Glomerular visceral epithelial cell (primary cell): Measurements from ENCODE around the gene TMEM89.

Experiments
- DNase-seq: peaks from one replicate; pipeline ENCODE4 v3.0.0-alpha.2; 2016; ENCODE audit errors: extremely low spot score

TMEM89 gene

DNA sequence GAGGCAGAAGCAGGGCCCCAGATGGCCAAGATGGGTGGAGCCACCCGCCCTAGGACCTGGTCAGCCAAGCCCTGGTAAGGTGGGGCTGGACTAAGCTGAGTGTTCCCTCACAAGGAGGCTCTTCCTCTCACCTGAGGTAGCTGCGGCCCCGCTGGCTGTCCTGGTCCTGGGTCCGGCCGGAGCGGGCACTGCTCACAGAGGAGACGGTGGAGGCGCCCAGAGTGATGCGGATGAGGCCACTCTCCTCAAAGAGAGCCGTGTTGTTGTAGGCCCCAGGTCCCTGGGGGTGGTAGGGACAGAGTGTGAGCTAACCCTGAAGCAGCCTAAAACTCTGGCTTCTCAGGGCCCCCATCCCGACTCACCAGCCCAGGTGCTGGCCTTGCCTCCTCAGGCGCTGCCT is 21.0 kb upstream of the TMEM89 start:
- DNase-seq = no peak

DNA sequence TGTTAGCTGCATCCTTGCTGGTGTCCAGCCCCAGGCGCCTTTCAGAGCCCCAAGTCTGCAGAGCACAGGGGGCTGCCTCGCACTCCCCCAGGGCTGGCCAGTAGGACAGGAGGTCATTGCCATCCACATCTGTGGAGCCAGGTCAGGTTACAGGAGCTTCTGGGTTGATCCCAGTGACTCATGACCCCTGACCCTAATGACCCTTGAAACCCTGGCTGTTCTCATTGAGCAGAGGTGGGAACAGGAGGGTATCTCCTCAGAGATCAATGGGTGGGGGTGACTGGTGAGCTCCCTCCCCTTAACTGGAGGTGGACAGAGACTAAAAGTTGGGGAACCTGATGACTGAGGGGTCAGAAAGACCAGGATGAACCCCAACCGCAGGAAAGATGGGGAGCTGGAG is 19.8 kb upstream of the TMEM89 start:
- DNase-seq = no peak

GRCh38 chr3:48639944-48640606 is 18.5 kb upstream of the TMEM89 start:
- DNase-seq = no peak

GRCh38 chr3:48637305-48637704 is 15.7 kb upstream of the TMEM89 start:
- no peak for DNase-seq

DNA sequence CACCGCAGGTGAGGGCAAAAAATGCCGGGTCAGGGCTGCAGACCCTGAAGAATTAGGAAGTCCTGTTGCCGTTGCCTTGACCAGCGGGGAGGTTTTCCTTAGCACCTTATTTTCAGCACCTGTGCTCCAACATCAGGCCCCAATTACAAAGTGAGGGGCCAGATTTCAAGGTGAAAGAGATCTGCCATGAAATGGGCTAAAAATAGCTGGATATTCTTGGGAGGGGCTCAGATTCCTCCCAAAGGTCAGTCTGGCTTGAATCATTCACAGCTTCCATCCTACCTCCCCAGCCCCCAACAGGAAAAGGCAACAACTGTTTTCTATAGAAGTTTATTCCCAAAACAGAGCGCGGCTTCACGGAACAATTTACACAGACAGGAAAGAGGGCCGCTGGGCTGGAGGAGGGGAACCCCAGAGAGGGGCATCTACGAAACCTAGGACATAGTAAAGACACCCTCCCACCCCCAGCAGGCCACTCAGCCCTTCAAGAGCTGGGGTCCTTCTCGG is 14.6 kb upstream of the TMEM89 start:
- no peak for DNase-seq

- peak; percentile 95 for DNase-seq
Measured at GRCh38 chr3:48635222-48636021, 13.9 kb upstream of the TMEM89 start, which contains the start of gene SLC26A6. Gene SLC26A6 (minus strand): TSS chr3:48635461. CDS start chr3:48635393, 68 bp downstream.

- peak; percentile 67 for DNase-seq
Measured at GRCh38 chr3:48634661-48635221, 13.2 kb upstream of the TMEM89 start.

GRCh38 chr3:48633743-48634142 is 12.2 kb upstream of the TMEM89 start:
- no peak for DNase-seq

- no peak for DNase-seq
Measured at GRCh38 chr3:48633256-48633655, 11.7 kb upstream of the TMEM89 start.

- no peak for DNase-seq
Measured at GRCh38 chr3:48631516-48632448, 10.2 kb upstream of the TMEM89 start.

DNA sequence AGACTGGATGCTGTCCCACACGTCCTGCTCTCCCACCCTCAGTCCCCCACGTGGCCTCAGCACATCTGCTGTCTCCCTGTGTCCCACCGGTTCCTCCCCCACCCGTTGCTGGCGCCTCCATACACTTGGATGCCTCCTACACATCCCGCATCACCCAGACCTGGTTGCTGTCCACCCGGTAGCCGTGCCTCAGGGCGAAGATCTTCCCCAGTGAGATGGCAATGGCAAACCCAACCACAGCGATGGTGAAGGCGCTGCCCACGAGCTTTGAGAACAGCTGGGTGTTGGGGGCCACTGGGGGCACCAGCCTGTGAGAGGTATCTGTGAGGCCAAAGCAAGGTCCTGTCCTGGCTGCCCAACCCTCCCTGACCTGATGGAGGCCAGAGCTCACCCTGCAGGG is 9.3 kb upstream of the TMEM89 start:
- DNase-seq = no peak

GRCh38 chr3:48630407-48630806 is 8.8 kb upstream of the TMEM89 start:
- no peak for DNase-seq

DNA sequence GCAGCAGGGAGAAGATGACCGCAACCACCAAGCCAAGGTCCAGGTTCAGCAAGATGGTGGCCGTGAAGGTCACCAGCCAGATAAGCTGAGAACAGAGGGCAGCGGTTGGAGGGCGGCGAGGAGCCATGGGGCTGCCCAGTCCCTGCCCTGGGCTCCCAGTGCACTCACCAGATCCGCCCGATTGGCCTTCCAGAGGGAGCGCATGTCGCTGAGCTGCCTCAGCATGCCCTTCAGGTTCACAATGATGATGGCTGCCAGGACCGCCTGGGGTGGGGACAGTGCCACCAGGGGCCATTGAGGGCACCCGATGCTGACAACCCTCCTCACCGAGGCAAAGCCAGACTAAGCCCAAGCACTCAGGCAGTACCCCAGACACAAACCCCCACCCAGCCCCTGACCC is 8.3 kb upstream of the TMEM89 start:
- DNase-seq = no peak

DNA sequence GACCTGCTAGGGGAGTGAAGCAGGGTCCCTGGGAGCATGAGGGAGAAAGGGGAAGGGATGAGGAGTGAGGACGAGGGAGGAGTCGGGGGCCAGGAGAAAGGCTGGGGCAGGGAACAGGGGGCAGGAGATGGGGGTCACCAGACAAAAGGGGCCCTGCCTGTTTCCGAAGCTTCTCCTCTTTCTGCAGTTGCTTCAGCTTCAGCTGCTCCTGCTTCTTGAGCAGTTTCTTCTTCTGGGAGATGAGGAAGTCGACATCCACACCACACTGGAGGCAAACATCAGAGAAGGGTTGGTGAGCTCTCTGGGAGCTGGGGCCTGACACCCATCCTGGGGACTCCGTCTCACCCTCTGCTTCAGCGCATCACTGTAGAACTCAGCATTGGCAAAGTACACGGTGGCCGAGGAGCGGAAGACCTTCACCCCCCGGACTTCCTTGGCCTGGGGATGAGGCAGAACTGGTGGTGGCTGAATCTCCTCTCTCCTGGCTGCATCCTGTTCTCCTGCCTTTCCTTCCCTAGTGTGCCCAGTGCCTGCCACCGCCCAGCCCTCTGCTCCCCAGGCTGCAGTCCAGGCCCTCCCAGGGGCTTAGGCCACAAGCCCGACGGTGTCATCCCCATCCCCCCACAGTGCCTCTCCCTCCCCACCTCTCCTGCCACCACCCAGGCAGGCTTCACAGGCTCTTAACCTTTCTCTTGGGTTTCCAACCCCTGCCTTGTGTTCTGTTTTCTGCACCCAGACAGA is 6.9 kb upstream of the TMEM89 start:
- DNase-seq = no peak

DNA sequence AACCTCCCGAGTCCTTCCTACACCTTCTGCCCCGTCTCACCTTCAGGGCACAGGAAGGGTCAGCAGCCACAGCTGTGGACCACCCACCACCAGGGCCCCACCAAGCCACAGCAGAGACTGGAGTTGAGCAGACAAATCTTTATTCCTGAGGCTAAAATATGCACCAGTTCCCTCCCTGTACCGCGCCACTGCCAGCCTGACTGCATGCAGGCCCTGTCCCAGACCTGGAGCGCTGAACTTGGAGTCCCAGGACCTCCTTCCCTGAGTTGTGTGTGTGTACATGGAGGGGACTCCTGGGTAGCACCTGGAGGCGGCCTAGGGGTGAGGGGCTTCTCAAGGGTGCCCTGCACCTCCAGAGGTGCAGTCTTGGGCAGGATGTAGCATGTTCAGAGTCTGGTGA is 4.0 kb upstream of the TMEM89 start:
- DNase-seq = no peak

- no peak for DNase-seq
Measured at GRCh38 chr3:48624767-48625166, 3.2 kb upstream of the TMEM89 start.

DNA sequence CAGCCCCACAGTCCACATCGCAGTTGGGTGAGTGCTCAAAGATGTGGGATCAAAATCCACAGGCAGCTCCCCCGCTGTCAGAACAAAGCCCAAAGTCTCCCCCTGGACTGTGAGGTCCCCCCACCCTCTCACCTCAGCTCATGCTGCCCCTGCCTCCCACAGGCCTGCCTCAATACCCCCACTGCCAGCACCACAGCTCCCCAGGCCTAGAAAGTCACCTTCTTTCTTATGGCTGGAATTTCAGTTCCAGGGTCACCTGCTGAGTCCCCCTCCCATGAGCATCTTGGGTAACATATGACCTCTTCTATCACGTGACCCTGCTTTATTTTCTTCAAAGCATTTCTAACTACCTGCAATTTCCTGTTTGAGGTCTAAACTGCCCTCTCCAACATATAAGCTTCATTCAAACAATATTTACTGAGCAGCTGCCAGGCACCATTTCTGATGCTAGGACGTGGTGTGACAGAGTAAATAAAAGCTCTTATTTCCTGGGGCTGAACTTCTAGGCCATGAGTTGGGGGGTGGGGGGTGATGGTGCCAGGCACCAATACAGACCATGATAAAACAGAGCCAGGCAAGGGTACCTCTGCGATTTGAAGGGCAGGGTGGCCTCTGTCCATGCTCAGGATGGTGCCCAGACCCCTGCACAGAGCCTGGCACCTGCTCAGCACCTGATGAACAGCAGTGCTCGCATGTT is 2.4 kb upstream of the TMEM89 start:
- no peak for DNase-seq

- no peak for DNase-seq
Measured at GRCh38 chr3:48619541-48620524, 1.7 kb downstream of the TMEM89 start.

GRCh38 chr3:48617559-48617958 is 4.0 kb downstream of the TMEM89 start:
- DNase-seq = no peak
